NCI-H1092 (cell line): Measurements from ENCODE around the gene NIPBL.
"Not testable (repeated sequence)": the region's sequence is repeated elsewhere in the genome, so short reads cannot be mapped to it uniquely, and the experiment has no call there.

Experiments used
- DNase-seq: peaks from one replicate; lab custom pipeline; 2025; lab: John Stamatoyannopoulos, UW

NIPBL gene

GRCh38 chr5:36876299-36876964, at the start of gene NIPBL:
TSS of gene NIPBL (plus strand) at chr5:36876769. CDS start at chr5:36953697, 76,928 bp downstream.
- peak; percentile 94 for DNase-seq

GRCh38 chr5:36832274-36832673, 44.3 kb upstream of the NIPBL start:
- no peak for DNase-seq

GRCh38 chr5:36836831-36837230, 39.7 kb upstream of the NIPBL start:
- DNase-seq: no peak

- DNase-seq: no peak
These were observed 36.8 kb upstream of the NIPBL start for GRCh38 chr5:36839489-36840476.

- DNase-seq: no peak
These were observed 34.9 kb upstream of the NIPBL start for GRCh38 chr5:36841677-36842076.

GRCh38 chr5:36842087-36842486, 34.5 kb upstream of the NIPBL start:
- no peak for DNase-seq

GRCh38 chr5:36844305-36844704, 32.3 kb upstream of the NIPBL start:
- no peak for DNase-seq

- DNase-seq: not testable (repeated sequence)
These were observed 28.0 kb upstream of the NIPBL start for GRCh38 chr5:36848545-36848944.

- not testable (repeated sequence) for DNase-seq
These were observed 23.7 kb upstream of the NIPBL start for GRCh38 chr5:36852903-36853302.

GRCh38 chr5:36854402-36855140, 22.0 kb upstream of the NIPBL start:
- no peak for DNase-seq

- DNase-seq: no peak
These were observed 21.5 kb upstream of the NIPBL start for GRCh38 chr5:36855141-36855495.

GRCh38 chr5:36861871-36862270, 14.7 kb upstream of the NIPBL start:
- DNase-seq: no peak

- peak; percentile 57 for DNase-seq
These were observed 6.0 kb upstream of the NIPBL start for GRCh38 chr5:36870399-36871040.

- no peak for DNase-seq
These were observed 2.1 kb upstream of the NIPBL start for GRCh38 chr5:36874465-36874864.

GRCh38 chr5:36875051-36875789, 1.3 kb upstream of the NIPBL start:
- no peak for DNase-seq

GRCh38 chr5:36875790-36876298, 725 bp upstream of the NIPBL start:
- peak; percentile 70 for DNase-seq

GRCh38 chr5:36876965-36877666, 547 bp downstream of the NIPBL start:
- DNase-seq: peak; percentile 39

- no peak for DNase-seq
These were observed 1.3 kb downstream of the NIPBL start for GRCh38 chr5:36877667-36878391.

GRCh38 chr5:36878392-36879082, 2.0 kb downstream of the NIPBL start:
- DNase-seq: no peak
